Calu3 (cell line): ENCODE results near the gene NME2. TPM values are rescaled to one million over a fixed set of nuclear protein-coding genes. Genes with fewer than 3 reads are reported as not detected.

ENCODE experiments used
- BruUV-seq: library from RNA; stranded (reverse); fragments of 400-500 nt; replicated peaks from 2 replicates; lab custom pipeline; 2021; lab: Mats Ljungman, UMichigan
- CTCF ChIA-PET: fragments of 300-600 bp; sonication (Branson Sonifier 250); formaldehyde crosslinking; loops from one replicate; lab custom pipeline; 2022; ENCODE audit warnings: antibody characterized with exemption; lab: Charles Lee
- DNase-seq: peaks from one replicate; pipeline ENCODE4 v3.0.0; 2022
- H3K27ac Mint-ChIP-seq: one replicate; pipeline ENCODE4 v1.8.0; 2022; ENCODE audit warnings: mixed read lengths; ENCODE audit not compliant: unreplicated experiment
- H3K27me3 Mint-ChIP-seq: one replicate; pipeline ENCODE4 v1.8.0; 2022; ENCODE audit warnings: mixed read lengths; ENCODE audit not compliant: unreplicated experiment
- H3K36me3 Mint-ChIP-seq: one replicate; pipeline ENCODE4 v1.8.0; 2022; ENCODE audit warnings: mild to moderate bottlenecking, moderate library complexity, mixed read lengths; ENCODE audit not compliant: insufficient read depth, unreplicated experiment
- H3K4me1 Mint-ChIP-seq: one replicate; pipeline ENCODE4 v1.8.0; 2022; ENCODE audit warnings: mild to moderate bottlenecking, low read depth, mixed read lengths; ENCODE audit not compliant: unreplicated experiment
- H3K4me3 Mint-ChIP-seq: one replicate; pipeline ENCODE4 v1.8.0; 2022; ENCODE audit warnings: mild to moderate bottlenecking, low read depth, moderate library complexity, mixed read lengths; ENCODE audit not compliant: unreplicated experiment
- H3K9me3 Mint-ChIP-seq: one replicate; pipeline ENCODE4 v1.8.0; 2022; ENCODE audit warnings: low read depth, mixed read lengths; ENCODE audit not compliant: unreplicated experiment
- intact Hi-C: fragments of 100-400 bp; cut with micrococcal nuclease; formaldehyde crosslinking; loops from one replicate; pipeline ENCODE4 v1.10.0; 2022; ENCODE audit not compliant: unreplicated experiment
- total RNA-seq: library from RNA; stranded (reverse); gene quantifications from 2 replicates; pipeline ENCODE4 v1.2.3, GENCODE V29; 2022
- TF ChIP-seq, protein P1 (sequence below): fragments of 200-600 bp; IDR thresholded peaks from one replicate; pipeline ENCODE4 v1.8.0; 2022; ENCODE audit warnings: antibody characterized with exemption; ENCODE audit not compliant: unreplicated experiment

NME2 gene
- total RNA-seq, 1 experiment from 2014 or later = 1,060 TPM

GRCh38 chr17:51197754-51198153 lies 31.5 kb downstream of the NME2 start:
- TF ChIP-seq, protein P1, sequence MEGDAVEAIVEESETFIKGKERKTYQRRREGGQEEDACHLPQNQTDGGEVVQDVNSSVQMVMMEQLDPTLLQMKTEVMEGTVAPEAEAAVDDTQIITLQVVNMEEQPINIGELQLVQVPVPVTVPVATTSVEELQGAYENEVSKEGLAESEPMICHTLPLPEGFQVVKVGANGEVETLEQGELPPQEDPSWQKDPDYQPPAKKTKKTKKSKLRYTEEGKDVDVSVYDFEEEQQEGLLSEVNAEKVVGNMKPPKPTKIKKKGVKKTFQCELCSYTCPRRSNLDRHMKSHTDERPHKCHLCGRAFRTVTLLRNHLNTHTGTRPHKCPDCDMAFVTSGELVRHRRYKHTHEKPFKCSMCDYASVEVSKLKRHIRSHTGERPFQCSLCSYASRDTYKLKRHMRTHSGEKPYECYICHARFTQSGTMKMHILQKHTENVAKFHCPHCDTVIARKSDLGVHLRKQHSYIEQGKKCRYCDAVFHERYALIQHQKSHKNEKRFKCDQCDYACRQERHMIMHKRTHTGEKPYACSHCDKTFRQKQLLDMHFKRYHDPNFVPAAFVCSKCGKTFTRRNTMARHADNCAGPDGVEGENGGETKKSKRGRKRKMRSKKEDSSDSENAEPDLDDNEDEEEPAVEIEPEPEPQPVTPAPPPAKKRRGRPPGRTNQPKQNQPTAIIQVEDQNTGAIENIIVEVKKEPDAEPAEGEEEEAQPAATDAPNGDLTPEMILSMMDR = no peak
- Mint-ChIP-seq H3K27ac (peak overlapping the region; percentile 4), H3K9me3 (no peaks in the 10 kb centered on the region), H3K4me3 (no peak overlapping the region), H3K36me3 (peaks cover 68% of the 10 kb centered on the region), H3K4me1 (no peaks in the 10 kb centered on the region), H3K27me3 (no peaks in the 10 kb centered on the region)
- intact Hi-C loops = no loop called here
- no TSS peak for BruUV-seq
- no peak for DNase-seq
- CTCF ChIA-PET = interaction anchor here (0.7 kb wide), 1 partner anchor 120 kb away, joined by 3 read pairs; no protein-coding TSS in a partner anchor

DNA sequence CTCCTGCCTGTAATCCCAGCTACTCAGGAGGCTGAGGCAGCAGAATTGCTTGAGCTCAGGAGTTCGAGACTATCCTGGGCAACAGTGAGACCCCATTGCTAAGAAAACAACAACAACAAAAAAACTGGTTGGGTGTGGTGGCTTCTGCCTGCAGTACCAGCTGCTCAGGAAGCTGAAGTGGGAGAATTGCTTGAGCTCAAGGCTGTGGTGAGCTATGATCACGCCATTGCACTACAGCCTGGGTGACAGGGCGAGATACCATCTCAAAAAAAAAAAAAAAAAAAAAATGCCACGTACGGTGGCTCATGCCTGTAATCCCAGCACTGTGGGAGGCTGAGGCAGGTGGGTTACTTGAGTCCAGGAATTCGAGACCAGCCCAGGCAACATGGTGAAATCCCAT lies 34.1 kb downstream of the NME2 start:
- BruUV-seq = no TSS peak
- TF ChIP-seq, protein P1 = no peak
- Mint-ChIP-seq H3K4me1 (no peaks in the 10 kb centered on the region), H3K27me3 (no peaks in the 10 kb centered on the region), H3K27ac (no peak overlapping the region), H3K4me3 (no peak overlapping the region), H3K9me3 (no peaks in the 10 kb centered on the region), H3K36me3 (peaks cover 58% of the 10 kb centered on the region)
- no peak for DNase-seq
- intact Hi-C loops = no loop called here
- CTCF ChIA-PET = no interaction called here

DNA sequence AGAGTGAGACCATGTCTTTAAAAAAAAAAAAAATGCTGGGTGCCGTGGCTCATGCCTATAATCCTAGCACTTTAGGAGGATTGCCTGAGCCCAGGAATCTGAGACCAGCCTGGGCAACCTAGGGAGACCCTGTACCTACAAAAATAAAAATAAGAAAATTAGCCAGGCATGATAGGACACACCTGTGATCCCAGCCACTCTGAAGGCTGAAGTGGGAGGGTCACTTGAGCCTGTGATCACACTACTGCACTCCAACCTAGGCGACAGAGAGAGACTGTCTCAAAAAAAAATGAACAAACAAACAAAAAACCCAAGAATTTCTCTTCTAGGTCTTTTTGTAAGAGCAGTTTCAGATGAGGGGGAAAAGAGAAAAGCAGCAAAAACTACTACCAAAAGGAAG lies 34.6 kb downstream of the NME2 start:
- Mint-ChIP-seq H3K4me3 (no peak overlapping the region), H3K9me3 (no peaks in the 10 kb centered on the region)
- CTCF ChIA-PET = no interaction called here

DNA sequence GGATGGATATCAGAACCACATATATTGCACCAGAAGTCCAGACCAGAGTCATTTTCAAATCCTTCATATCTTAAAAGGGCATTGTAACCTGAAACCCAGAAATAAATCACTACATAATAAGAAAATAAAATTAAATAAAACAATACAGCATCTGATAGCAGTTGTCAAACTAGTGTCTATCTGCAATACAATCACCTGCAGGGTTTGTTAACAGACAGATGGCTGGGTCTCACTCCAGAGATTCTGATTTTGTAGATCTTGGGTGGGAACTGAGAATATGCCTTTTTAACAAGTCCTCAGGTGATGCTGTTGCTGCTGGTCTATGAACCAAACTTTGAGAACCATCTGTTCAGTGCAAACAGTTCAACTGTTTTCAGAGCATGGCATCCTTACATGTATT lies 37.6 kb downstream of the NME2 start:
- BruUV-seq = no TSS peak
- Mint-ChIP-seq H3K4me1 (no peaks in the 10 kb centered on the region), H3K4me3 (no peak overlapping the region), H3K36me3 (peaks cover 45% of the 10 kb centered on the region), H3K27ac (no peak overlapping the region), H3K27me3 (no peaks in the 10 kb centered on the region), H3K9me3 (no peaks in the 10 kb centered on the region)
- no peak for DNase-seq
- intact Hi-C loops = no loop called here
- CTCF ChIA-PET = no interaction called here
- TF ChIP-seq, protein P1 = no peak

More for the DNA sequence above, 34.6 kb downstream of the NME2 start:
- TF ChIP-seq, protein P1 = no peak
- no peak for DNase-seq
- H3K27me3 Mint-ChIP-seq = no peaks in the 10 kb centered on the region
- peaks cover 62% of the 10 kb centered on the region for H3K36me3 Mint-ChIP-seq
- intact Hi-C loops = no loop called here
- no peaks in the 10 kb centered on the region for H3K4me1 Mint-ChIP-seq
- H3K27ac Mint-ChIP-seq = no peak overlapping the region
- BruUV-seq = no TSS peak
